Fibroblast of peridontal ligament (primary cell): ENCODE data around the gene TRIB2.

Source experiments
- DNase-seq: peaks from one replicate; pipeline ENCODE4 v3.0.0-alpha.2; 2010; ENCODE audit errors: extremely low read depth

TRIB2 gene

DNA sequence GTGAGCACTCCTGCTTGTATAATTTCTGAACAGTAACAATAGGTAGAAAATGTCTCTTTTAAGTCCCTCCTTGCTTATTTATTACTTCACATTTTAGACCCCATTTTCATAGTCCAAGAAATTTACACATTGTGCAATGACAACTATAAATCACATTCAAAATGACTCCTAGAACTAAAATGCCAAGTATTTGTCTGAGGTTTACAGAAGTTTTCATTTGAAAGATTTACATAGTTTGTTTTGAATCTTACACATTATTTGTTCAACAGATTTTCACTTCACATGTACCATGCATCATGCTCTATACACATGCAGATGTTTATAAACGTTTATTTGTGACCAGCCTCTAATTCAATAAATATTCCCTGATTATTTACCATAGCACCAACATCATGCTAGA is 15.7 kb upstream of the TRIB2 start:
- DNase-seq = peak; percentile 72

DNA sequence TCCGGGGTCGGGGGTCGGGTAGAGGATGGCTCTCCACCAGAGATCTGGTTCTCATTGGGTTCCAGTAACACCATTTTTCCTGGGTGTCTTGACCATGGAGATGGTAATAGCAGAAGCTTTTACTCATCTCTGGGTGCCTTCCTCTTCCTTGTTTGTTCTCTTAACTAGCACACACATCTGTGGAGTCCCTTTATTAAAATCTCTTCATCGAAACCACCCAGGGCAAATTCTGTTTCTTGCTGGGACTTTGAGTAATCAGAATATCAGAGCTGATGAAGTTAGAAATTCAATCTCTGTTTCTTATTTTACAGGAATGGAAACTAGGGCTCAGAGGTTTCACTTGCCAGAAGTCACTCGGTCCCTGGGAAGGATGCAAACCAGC is 15.0 kb upstream of the TRIB2 start:
- DNase-seq = no peak

DNA sequence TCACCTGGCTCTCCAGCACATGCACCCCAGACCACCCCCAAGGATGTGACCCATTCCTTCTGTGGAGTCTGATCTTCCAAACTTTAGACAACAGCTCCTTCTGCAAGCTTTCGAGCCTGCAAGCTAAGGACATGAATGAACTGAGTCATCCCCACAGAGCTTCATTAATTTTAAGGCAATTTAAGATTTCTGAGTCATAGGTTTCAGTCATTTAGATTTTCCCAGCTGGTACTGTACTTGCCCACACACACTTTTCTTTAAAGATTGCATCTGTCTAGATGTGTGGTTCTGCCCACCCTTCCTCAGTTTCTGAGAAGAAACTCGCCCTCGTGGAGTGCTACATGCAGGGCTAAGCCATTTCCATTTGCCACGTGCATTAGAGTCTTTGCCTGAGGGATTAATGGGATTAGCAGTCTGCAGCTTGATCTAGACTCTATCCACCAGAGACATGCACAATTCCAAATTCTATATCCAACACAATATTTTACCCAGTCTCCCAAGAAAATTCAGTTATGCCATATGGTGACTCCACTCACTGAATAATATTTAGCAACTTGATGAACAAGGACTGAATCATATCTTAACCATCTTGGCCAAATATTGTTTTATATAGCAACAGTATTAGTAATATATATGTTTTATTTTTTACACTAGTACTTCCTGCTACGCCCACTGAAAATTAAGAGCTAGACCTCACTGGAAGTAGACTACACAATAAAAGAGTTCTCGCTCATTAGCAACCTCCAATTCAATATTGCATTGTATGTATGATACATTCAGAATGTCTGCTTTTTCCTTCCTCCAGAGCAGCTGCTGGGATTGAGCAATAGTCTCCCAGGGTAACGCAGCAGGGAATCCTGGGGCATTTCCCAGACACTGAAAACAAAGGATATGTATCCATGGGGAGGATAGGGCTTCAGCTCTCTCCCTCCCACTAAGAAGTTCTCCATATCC is 14.3 kb upstream of the TRIB2 start:
- DNase-seq = peak; percentile 94

DNA sequence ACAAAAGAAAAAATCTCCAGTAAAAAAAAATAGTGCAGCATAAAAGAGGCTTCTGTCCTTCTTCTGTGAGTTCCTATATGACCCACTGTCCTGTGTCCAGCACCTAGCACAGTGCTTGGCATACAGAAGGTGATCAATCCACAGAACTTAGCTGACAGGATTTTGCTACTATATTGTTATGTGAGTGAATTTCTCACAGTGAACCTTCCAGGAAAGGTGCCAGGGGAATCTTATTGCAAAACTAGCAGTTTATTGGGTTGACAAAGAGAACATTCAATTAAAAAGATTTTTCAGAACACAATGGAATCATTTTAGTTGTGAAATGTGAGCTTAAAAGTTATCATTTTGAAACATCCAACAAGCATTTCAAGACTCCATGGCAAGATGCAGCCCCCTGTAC is 12.4 kb upstream of the TRIB2 start:
- DNase-seq = peak; percentile 78

DNA sequence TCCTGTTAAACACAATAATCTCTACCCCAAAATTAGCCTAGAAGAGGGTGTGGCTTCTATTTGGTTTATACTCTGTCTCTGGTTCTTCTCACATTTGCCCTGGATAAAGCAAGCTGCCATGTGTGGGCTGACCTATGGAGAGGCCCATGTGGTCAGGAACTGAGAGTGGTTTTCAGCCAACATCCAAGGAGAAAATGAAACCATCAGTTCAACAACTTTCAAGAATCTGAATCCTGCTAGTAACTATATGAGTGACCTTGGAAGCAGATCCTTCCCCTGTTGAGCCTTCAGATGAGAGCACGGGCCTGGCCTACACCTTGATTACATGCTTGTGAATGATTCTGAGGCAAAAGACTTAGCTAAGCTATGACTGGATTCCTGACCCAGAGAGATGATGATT is 11.5 kb upstream of the TRIB2 start:
- no peak for DNase-seq

DNA sequence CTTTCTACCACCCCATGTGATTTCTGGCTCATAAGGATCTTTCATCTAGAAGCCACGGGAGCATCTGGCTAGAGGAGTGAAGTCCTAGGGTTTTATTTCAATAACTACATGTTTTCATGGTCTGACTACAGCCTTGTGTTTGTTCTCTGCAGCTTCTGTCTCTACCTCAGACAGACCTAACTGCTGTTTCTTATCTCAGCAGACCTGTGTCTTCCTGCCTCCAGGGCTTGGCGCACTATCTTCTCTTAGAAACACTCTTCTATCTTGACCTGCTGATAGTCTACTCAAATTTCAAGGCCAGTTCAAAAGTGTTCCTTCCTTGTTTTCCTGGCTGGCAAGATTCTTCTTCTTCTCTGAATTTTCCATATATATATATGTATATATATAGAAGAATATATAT is 11.0 kb upstream of the TRIB2 start:
- DNase-seq = no peak

DNA sequence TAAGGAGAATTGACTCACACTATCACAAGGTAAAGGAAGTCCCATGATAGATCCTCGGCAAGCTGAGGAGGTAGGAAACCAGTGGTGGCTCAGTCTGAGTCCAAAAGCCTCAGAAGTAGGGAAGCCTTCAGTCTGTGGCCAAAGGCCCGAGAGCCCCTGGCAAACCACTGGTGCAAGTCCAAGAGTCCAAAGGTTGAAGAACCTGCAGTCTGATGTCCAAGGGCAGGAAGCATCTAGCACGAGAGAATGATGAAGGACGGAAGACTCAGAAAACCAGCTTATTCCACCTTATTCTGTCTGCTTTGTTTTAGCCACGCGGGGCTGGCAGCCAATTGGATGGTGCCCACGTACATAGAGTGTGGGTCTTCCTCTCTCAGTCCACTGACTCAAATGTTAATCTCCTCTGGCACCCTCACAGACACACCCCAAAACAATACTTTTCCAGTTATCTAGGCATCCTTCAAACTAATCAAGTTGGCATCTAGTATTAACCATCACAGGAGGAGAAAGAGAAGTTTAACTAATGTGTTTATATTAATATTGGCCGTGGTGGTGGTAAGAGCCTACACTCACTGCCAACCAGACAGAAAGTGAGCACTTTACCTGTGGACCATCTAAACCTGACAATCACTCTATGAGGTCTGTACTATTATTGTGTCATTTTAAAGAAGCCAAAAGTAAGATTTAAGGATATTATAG is 8.1 kb upstream of the TRIB2 start:
- DNase-seq = no peak

DNA sequence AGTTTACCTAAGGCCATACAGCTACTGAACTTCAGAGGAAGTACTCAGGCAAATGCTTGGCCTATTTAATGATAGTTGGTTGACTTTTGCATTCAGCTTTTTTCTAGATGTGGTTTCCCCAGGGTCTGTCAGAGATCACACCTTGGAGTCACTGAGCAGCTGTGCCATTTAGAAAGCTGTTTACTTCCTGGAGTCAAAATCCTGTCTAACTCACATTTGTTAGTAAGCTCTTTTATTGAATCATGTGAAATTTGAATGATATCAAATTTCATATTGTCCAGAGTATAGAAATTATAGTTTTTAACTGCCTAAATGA is 7.6 kb upstream of the TRIB2 start:
- no peak for DNase-seq

DNA sequence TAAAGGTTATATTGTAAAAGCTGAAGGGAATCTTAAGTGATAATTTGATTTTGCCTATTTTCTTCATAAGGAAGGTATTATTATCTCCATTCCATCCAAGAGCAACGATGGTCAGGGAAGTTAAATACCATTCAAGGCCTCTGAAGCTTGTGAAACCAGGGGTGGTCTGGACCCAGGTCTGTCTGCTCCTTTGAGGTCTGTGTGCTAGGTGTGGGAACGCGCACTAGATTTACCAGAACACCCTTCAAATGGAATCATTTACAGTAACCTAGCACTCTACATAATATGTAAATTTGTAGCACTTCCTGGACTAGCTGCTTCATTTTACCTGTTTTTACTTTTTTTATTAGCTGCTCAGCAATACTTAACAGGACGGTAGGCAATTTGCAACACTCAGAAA is 6.4 kb upstream of the TRIB2 start:
- DNase-seq = no peak

DNA sequence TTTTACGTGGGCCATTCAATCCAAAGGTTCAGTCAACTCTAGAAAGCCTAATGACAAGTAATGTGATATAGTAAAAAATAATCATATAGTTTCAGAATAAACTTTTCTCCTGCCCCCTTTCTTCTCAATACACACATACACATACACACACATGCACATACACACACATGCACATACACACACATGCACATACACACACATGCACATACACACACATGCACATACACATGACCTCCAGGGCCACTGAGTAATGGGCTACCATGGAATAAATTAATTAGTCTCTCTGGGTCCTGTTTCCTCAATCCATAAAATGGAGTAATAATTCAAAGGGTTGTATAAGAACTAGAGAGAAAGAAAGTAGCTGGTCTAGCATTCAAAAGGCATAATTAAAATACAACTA is 5.4 kb upstream of the TRIB2 start:
- DNase-seq = no peak

DNA sequence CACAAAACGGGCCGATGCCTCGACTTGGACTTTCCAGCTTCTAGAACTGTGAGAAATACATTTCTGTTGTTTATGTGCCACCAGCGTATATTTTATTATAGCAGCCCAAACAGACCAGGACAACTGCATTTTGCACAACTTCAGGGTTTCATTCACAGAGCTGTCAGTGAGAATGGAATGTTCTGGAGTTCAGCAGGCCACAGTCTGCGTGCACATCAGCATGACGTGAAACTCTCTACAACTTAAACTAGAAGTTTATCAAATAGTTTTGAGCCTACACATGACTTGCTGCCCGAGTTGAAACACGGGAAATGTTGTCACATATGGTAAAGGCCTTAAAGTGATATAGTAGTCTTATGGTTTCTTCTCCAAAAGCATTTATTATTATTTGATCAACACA is 3.9 kb upstream of the TRIB2 start:
- no peak for DNase-seq

DNA sequence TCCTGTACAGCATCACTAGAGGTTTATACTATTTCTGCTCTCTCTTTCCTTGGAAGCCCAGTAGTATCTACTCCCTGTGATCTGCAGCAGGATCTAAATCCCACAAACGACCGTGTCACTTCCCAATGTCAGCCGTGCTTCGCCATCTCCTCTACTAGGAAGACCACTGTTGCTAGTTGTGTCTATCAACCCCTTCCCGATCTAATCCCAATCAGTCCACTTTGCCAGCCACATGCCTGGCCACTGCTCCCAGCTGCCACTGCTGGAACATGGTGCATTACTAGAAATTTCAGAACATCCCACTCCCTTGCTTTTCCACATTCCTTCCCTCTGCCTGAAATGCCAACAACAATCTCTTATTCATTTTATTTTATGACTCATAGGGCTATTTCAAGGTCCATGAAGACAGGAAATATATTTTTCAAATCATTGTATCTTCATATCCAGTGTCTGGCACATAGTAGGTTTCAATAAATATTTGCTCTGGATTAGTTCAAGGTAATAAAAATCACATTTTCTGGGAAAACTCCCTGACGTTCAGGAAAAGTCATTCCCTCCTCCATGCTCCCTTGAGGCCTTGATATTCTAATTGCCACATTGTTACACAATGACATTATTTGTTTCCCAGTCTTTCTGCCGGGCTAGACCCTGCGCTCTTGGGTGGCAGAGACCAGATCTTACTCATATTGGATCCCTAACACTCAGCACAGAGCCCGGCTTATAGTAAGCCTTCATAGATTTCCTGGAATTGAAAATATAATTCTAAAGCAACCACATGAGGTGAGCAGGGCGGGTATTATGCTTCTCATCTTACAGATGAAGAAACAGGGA is 2.1 kb upstream of the TRIB2 start:
- peak; percentile 59 for DNase-seq

DNA sequence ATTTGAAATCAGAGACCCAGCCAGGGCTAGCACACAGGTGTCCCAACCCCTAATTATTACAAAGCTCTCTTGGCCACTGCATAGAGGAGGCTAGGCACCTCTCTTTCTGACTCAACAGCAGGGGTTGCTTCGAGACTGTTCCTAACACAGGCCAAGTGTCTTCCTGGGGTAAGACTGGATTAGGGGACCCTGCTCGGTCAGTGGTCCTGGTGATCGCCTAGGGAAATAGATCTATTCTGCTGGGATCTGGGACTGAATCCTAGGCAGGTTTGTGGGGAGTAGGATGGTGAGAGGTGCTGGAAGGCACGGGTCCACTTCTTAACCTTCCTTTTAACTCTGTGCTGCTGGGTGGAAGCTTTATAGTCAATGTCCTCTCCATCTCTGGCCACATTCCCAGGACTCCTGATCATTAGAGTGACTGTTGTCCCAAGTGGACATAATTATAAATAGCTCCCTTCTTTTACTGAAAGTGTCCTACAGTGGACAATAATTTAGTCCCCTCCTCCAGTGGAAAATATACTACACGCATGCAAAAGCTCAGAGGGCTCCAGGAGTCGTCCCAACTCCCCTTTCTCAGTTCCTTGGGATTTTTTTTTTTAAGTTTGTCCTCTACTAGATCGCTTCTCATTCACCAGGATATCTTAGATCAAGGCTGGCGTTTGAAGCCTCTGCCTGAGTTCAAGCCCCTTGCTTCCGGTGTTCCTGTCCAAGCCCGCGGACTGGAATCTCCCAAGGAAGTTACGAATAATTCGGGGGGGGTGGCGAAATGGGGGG is 1.3 kb upstream of the TRIB2 start:
- DNase-seq = no peak

DNA sequence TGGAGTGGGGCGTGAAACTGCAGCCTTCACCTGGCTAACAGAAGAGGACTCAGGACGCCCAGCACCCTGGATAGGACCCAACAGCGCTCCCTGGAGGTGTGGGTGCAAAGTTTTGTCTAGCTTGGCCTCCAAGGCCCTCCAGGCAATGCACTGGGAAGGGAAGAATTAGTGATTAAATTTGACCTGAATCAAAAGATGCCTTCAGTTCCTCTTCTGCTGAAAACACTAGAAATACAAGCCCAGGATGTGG is 779 bp upstream of the TRIB2 start:
- DNase-seq = peak; percentile 81

DNA sequence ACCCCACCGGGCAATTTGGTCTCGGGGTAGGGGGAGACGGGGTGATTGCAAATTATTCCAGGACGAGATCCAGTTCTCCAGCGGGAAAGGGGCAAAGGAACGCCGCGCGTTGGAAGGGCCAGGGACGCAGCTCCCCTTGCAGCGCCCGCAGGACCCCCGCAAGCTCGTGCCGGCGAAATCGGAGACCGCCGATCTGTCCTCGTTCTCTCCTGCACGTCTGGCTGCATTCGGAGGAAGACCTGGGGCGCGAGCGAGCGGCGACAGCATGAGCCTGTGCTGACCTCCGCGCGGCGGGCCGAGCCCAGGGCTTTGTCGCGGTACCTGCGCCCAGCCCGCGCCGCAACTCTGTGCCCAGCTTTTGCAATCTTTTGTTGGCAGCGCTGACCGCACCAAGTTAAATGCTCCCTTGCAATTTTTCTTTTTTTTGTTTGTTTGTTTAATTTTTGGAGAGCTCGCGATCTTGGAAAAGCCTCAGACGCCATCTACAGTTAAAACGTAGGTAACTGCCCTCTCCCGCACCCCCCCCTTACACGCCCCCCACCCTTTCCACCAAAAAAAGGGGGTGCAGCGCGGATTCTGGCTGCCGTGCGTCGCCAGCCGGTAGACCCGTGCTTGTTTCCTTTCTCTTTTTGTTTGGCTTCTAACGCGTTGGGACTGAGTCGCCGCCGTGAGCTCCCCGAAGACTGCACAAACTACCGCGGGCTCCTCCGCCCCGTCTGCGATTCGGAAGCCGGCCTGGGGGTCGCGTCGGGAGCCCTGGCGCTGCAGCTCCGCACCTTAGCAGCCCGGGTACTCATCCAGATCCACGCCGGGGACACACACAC is 667 bp downstream of the TRIB2 start:
- peak; percentile 86 for DNase-seq

DNA sequence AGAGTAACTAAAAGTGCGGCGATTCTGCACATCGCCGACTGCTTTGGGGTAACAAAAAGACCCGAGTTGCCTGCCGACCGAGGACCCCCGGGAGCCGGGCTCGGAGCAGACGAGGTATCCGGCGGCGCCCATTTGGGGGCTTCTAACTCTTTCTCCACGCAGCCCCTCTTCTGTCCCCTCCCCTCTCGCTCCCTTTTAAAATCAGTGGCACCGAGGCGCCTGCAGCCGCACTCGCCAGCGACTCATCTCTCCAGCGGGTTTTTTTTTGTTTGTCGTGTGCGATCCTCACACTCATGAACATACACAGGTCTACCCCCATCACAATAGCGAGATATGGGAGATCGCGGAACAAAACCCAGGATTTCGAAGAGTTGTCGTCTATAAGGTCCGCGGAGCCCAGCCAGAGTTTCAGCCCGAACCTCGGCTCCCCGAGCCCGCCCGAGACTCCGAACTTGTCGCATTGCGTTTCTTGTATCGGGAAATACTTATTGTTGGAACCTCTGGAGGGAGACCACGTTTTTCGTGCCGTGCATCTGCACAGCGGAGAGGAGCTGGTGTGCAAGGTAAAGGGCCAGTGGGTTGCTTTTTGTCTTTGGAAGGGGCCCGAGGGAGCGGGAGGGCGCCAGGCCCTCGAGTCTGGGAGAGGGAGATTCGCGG is 1.4 kb downstream of the TRIB2 start:
- peak; percentile 35 for DNase-seq

DNA sequence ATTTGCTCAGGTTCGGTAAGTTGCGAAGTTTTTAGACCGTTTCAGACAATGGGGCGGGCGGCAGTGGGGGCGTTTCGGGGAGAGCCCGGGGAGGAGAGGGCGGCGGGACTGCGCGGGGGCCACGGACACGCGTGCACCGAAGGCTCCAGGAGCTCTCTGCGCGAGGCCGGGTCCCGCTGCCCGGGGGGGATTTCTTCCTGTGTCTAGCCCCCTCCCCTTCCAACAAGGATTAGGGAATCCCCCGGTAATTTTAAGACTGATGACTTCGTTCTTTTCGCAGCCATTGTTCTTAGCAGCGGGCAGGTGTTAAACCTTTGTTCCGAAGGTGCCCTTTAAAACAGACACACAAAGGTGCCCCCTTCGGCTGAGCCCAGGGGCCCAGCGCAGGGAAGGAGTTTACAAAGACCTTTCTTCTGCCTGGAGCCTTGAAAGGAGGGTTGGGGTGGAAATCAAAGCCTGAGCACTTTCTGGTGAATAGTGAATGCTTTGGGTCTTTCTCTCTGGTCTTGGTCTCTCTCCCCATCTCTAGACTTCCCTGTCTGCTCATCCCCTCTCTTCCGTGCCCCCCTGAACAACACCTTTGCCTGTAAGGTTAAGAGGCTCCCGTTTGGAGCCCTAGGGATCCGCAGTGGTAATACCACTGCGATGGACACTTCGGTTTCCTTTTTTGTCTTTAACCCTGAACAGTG is 2.1 kb downstream of the TRIB2 start:
- no peak for DNase-seq

DNA sequence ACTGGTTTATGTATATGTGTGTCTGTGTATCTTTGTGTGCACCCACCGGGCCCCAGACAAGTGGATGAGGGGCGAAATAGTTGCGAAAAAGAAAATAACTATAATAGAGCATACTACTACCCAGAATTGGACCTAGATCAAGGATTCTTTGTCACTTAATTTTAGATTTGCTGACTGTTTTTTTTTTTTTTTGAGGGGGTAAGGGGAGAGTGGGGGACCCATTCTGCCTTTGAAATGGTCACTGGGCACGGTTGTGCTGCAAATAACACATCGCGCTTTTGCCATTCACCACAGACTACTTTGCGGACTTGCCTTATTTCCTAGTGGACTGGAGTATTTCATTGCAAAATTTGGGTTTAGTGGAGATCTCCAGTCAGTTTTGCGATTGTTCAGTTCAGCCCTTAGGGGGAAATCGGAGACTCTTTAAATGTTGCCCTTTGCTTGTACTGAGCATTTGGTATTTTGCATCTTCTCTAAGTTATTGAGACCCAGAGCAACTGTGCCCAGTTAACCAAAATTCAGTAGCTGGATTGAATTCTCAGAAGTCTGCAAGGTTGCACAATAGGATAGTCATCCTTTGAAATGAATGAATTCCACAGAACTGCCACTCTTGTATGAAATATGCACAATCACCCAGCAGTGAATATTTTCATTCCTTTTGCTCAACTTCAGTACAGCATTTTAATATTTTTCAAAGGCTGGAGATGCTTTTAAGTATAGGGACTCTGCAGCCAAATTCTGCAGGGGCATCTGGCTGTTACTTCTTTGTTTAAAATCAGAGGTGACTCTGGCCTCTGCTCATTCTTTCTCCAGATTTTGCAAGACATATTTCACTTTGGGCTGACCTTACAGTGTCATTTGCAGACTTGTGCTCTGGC is 2.9 kb downstream of the TRIB2 start:
- DNase-seq = peak; percentile 97

DNA sequence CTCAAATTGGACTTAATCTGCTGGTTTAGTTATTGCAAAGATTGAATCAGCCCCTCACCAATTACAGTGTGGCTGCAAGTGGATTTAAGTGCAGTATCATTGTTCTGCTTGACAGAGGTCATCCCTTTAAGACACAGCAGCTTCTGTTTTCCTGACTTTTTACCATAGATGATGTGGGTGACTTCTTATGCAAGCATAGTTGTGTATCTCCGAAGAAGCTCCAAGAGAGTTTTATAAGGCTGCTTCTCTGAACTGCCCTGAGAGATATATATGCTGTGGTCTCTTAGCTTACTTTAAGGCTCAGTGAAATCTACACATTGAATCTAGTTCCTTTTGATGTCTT is 3.5 kb downstream of the TRIB2 start:
- no peak for DNase-seq
